Effector memory CD4-positive, alpha-beta T cell (primary cell): ENCODE measurements around the gene PROK1.
"Not testable (repeated sequence)": the region's sequence is repeated elsewhere in the genome, so short reads cannot be mapped to it uniquely, and the experiment has no call there.

Experiments
- DNase-seq, 3 donors: peaks; one replicate each; pipeline ENCODE4 v3.0.0-alpha.2; 2020
- H3K27ac ChIP-seq: 2 replicates; pipeline ENCODE4 v1.7.0; 2013; ENCODE audit warnings: mild to moderate bottlenecking, low read length, moderate library complexity; ENCODE audit not compliant: insufficient read depth, poor library complexity, severe bottlenecking
- H3K27me3 ChIP-seq: replicated peaks from 2 replicates; pipeline ENCODE4 v1.7.0; 2013; ENCODE audit warnings: mild to moderate bottlenecking, low read length; ENCODE audit not compliant: insufficient read depth, control insufficient read depth, poor library complexity, severe bottlenecking
- H3K36me3 ChIP-seq: 2 replicates; pipeline ENCODE4 v1.7.0; 2013; ENCODE audit warnings: mild to moderate bottlenecking, low read length, moderate library complexity; ENCODE audit not compliant: control insufficient read depth, insufficient read depth
- H3K4me1 ChIP-seq: 2 replicates; pipeline ENCODE4 v1.7.0; 2013; ENCODE audit warnings: low read length, mild to moderate bottlenecking; ENCODE audit not compliant: control insufficient read depth, insufficient read depth, poor library complexity, severe bottlenecking
- H3K4me3 ChIP-seq: 2 replicates; pipeline ENCODE4 v1.7.0; 2013; ENCODE audit warnings: low read length, low read depth, mild to moderate bottlenecking; ENCODE audit not compliant: insufficient read depth, poor library complexity, severe bottlenecking
- H3K9me3 ChIP-seq: 2 replicates; pipeline ENCODE4 v1.7.0; 2013; ENCODE audit warnings: mild to moderate bottlenecking, low read length, moderate library complexity; ENCODE audit not compliant: control insufficient read depth

Gene PROK1

DNA sequence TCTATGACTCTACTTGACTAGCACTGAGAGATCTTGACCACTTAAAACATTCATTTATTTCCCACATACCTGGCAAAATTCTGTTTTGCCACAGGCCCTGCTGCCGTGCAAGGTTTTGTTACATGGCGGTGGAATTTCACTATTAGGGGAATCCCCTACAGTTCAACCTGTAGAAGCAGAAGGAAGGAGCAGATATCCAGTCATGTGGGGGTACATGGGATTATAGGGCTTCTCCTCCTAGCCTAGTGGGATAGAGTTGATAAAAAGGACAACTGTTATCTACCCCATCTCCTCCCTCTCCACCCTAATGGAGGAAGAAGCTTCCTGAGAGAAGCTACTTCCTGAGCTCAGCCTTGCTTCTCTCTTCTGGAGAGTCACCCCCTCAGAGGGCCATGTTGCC is 17.7 kb upstream of the PROK1 start:
- Histone ChIP-seq H3K27ac (no peak overlapping the region), H3K9me3 (no peaks in the 10 kb centered on the region), H3K4me3 (no peak overlapping the region), H3K27me3 (no peaks in the 10 kb centered on the region), H3K36me3 (no peaks in the 10 kb centered on the region), H3K4me1 (no peaks in the 10 kb centered on the region)
- DNase-seq: no peak

DNA sequence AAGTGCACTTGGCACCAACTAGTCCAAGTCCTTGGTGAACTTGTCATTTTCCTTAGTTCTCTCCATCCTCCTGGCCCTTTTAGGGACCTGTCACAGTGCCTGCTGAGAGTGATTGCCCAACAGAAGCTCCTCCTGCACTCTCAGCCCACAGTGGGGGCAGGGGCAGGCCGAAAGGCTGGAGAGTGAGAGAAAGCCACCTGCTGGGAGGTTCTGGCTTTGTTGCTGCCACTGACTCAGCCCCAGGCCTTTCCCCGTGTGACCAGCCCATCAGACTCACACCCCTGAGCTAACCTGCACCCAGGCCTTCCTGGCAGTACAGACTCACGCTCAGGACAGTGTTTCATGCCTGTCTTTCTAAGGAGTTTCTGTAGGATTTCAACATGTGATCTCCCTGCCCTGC is 17.1 kb upstream of the PROK1 start:
- Histone ChIP-seq H3K27me3 (no peaks in the 10 kb centered on the region), H3K27ac (no peak overlapping the region), H3K4me3 (no peak overlapping the region), H3K9me3 (no peaks in the 10 kb centered on the region), H3K36me3 (no peaks in the 10 kb centered on the region), H3K4me1 (no peaks in the 10 kb centered on the region)
- no peak for DNase-seq

DNA sequence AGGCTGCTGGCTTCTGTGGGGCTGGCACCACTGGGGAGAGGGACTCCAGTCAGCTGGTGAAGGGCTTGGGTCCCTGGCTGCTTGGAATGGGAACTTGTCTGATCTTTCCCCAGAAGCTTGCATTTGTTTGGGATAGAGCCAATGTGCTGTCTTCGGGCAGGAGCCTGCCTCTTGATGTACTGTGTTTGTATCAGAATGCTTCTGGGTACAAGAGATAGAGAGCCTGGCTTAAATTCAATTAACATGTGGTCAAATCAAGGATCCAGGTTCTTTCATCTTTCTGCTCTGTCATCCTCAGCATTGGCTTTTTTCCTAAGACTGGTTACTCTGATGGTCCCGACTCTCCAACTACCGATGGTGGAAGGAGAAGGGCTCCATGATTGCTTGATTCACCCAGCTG is 16.0 kb upstream of the PROK1 start:
- no peak for DNase-seq
- no peak overlapping the region for H3K4me3 ChIP-seq
- H3K9me3 ChIP-seq: no peaks in the 10 kb centered on the region
- H3K27ac ChIP-seq: no peak overlapping the region
- H3K36me3 ChIP-seq: no peaks in the 10 kb centered on the region
- H3K4me1 ChIP-seq: no peaks in the 10 kb centered on the region
- H3K27me3 ChIP-seq: no peaks in the 10 kb centered on the region

DNA sequence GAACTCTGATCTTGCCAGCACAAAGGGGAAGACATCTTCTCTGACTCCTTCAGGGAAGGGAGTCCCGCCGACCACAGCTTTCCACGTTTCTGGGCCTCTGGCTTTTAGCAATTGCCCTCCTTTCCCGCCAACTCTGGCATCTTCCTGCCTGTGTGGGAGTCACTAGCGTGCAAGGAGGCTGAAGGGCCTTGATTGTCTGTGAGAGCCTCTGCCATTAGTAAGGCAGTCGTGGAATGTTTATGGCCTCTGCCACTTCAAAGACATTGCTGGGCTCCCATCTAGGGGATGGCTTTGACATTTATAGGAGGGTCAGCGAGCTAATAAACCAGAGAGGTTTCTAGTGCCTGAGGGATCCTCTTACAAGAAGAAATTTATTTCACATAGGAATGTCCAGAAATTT is 14.3 kb upstream of the PROK1 start:
- no peak for DNase-seq

DNA sequence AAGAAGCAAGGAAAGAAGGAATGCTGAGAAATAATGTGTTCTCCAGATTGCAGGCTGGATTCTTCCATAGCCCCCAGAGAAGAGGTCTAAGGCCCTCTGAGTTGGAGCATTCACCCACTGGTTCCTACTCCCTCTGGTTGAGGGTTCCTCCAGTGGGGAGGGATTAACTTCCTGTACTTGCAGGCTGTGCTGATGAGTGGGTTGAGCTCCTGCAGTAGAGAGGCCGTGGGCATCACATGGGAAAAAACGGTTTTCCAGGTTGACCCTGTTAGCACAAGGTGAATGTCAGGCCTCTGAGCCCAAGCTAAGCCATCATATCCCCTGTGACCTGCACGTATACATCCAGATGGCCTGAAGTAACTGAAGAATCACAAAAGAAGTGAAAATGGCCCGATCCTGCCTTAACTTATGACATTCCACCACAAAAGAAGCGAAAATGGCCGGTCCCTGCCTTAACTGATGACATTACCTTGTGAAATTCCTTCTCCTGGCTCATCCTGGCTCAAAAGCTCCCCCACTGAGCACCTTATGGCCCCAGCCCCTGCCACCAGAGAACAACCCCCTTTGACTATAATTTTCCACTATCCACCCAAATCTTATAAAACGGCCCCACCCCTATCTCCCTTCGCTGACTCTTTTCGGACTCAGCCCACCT is 13.2 kb upstream of the PROK1 start:
- not testable (repeated sequence) for H3K4me1 ChIP-seq, H3K27me3 ChIP-seq, H3K9me3 ChIP-seq

More for the DNA sequence above, 14.3 kb upstream of the PROK1 start:
- Histone ChIP-seq H3K27me3 (no peaks in the 10 kb centered on the region), H3K36me3 (no peaks in the 10 kb centered on the region), H3K4me1 (no peaks in the 10 kb centered on the region), H3K27ac (no peak overlapping the region), H3K4me3 (no peak overlapping the region), H3K9me3 (no peaks in the 10 kb centered on the region)

DNA sequence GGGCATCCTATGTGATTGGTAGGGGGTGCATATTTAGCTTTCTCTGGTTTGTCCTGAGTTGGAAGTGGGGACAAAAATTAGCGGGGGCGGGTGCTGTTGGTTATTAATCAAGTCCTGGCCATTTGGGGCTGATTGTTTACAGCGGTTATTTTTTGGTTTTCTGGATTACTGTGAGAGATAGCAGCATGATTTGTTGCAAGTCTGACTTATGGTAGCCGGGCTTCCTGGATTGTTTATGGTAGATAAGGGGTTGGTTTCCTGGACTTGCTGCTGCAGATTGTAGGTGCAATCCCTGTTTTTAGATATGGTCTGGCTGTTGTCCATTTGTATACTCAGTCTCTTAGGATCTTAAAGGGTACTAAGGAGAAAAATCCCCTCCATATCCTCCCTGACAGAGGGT is 12.1 kb upstream of the PROK1 start:
- no peak overlapping the region for H3K4me3 ChIP-seq
- no peaks in the 10 kb centered on the region for H3K27me3 ChIP-seq
- DNase-seq: no peak
- H3K27ac ChIP-seq: no peak overlapping the region
- no peaks in the 10 kb centered on the region for H3K9me3 ChIP-seq
- no peaks in the 10 kb centered on the region for H3K4me1 ChIP-seq
- no peaks in the 10 kb centered on the region for H3K36me3 ChIP-seq

More for the DNA sequence above, 13.2 kb upstream of the PROK1 start:
- H3K27ac ChIP-seq, H3K4me3 ChIP-seq, DNase-seq, H3K36me3 ChIP-seq: not testable (repeated sequence)

DNA sequence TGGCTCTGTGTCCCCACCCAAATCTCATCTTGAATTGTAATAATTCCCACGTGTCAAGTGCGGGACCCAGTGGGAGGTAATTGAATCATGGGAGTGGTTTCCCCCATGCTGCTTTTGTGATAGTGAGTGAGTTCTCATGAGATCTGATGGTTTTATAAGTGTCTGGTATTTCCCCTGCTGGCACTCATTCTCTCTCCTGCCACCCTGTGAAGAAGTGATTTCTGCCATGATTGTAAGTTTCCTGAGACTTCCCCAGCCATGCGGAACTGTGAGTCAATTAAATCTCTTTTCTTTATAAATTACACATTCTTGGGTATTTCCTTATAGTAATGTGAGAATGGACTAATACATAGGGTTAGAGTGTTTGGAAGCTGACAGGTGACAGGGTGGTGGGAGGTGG is 11.1 kb upstream of the PROK1 start:
- not testable (repeated sequence) for H3K4me1 ChIP-seq, DNase-seq, H3K9me3 ChIP-seq, H3K36me3 ChIP-seq, H3K27me3 ChIP-seq, H3K27ac ChIP-seq, H3K4me3 ChIP-seq

DNA sequence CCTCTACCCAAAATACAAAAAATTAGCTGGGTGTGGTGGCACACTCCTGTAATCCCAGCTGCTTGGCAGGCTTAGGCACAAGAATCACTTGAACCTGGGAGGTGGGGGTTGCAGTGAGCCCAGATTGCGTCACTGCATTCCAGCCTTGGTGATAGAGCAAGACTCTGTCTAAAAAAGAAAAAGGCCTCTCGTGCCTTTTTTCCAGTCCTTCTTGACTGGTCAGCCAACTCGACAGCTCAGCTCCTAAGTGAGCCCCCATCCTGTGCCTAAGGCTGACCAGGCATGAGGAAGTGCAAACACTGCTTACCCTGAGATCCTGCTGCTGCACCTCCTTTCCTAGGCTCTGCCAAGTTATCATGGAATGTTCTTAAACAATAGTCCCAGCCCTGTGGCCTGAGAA is 10.1 kb upstream of the PROK1 start:
- H3K9me3 ChIP-seq: no peaks in the 10 kb centered on the region
- H3K4me3 ChIP-seq: no peak overlapping the region
- H3K36me3 ChIP-seq: no peaks in the 10 kb centered on the region
- no peak for DNase-seq
- H3K4me1 ChIP-seq: no peaks in the 10 kb centered on the region
- H3K27me3 ChIP-seq: no peaks in the 10 kb centered on the region
- H3K27ac ChIP-seq: no peak overlapping the region

DNA sequence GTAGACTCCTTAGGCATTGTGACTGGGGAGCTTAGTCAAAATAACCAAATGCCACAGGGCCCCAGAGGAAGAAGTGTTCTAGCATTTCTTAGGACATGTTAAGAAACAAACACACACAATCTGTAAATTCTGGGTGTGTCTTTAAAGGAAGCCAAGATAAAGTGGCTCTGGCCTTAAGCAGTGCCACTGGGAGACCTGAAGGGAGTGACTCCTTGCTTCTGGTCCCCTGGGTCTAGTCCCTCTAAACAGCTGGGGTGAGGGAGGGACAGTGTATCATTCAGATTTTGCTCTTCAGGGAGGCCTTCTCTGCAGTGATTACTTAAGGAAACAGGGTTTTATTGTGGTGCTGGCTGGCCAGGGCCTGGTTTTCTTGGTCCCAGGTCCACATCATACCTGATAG is 9.1 kb upstream of the PROK1 start:
- no peak for DNase-seq
- Histone ChIP-seq H3K36me3 (no peaks in the 10 kb centered on the region), H3K4me3 (no peak overlapping the region), H3K27me3 (no peaks in the 10 kb centered on the region), H3K9me3 (no peaks in the 10 kb centered on the region), H3K4me1 (no peaks in the 10 kb centered on the region), H3K27ac (no peak overlapping the region)

DNA sequence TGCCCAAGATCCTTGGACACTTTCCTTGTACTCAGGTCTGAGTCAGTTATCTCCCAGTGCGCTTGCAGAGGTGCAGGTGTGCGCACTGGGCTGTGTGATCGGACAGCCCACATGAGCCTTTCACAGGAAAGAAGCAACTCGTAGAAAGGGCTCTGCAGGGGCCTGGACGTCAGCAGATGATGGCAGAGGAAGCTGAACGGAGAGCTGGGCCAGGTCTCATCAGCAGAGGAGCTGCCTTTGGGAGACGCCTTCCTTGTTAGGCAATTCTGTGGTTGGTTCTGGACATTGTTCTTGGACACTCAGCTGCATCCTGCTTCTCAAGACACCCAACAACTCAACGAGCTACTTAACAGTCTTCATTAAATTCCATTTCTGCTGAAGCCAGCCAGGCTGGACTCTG is 7.5 kb upstream of the PROK1 start:
- no peak overlapping the region for H3K27ac ChIP-seq
- H3K9me3 ChIP-seq: no peaks in the 10 kb centered on the region
- no peak overlapping the region for H3K4me3 ChIP-seq
- no peaks in the 10 kb centered on the region for H3K36me3 ChIP-seq
- DNase-seq: no peak
- no peaks in the 10 kb centered on the region for H3K4me1 ChIP-seq
- H3K27me3 ChIP-seq: no peaks in the 10 kb centered on the region
